Posterior vena cava (tissue), 2 donors: ENCODE measurements around the gene KLHL29. TPM values are rescaled to one million over a fixed set of nuclear protein-coding genes. Genes with fewer than 3 reads are reported as not detected.

ENCODE experiments used
- DNase-seq: peaks from one replicate; pipeline ENCODE4 v3.0.0-alpha.2; 2020; ENCODE audit warnings: low spot score
- intact Hi-C, 2 donors: fragments of 100-400 bp; cut with DNase I; formaldehyde crosslinking; loops; one replicate each; pipeline versions ENCODE4 v1.14.1 to v1.14.2; 2022 to 2023
- total RNA-seq, 2 donors: library from RNA; stranded (reverse); fragmentation: NEBNext Ultra II Directional; extraction: Animal tissue kit (Norgen Biotek cat#: 25700); gene quantifications; one replicate each; pipeline ENCODE4 v1.2.1, GENCODE V29; 2021
- donor health status: DM: yes; HTN: yes; CAD: no.
- donor health status: DM: yes; HTN: yes; CAD: no.

Gene KLHL29
- total RNA-seq, 2 donors from 2014 or later: 9.9 to 10.6 TPM

- intact Hi-C loops: no loop called here
- no peak for DNase-seq
These were observed 251.4 kb downstream of the KLHL29 start for GRCh38 chr2:23636426-23636825.

GRCh38 chr2:23637011-23637778 lies 252.2 kb downstream of the KLHL29 start:
- intact Hi-C loops: no loop called here
- DNase-seq: no peak

- DNase-seq: no peak
- intact Hi-C loops: no loop called here
These were observed 254.5 kb downstream of the KLHL29 start for GRCh38 chr2:23639406-23639982.

- intact Hi-C loops: no loop called here
- DNase-seq: no peak
These were observed 255.7 kb downstream of the KLHL29 start for GRCh38 chr2:23640711-23641110.

- no peak for DNase-seq
- intact Hi-C loops: no loop called here
These were observed 257.5 kb downstream of the KLHL29 start for GRCh38 chr2:23642516-23642915.

GRCh38 chr2:23645230-23645808 lies 260.3 kb downstream of the KLHL29 start:
- intact Hi-C loops: no loop called here

GRCh38 chr2:23647563-23647962 lies 262.6 kb downstream of the KLHL29 start:
- DNase-seq: no peak
- intact Hi-C loops: no loop called here

More at GRCh38 chr2:23645230-23645808, 260.3 kb downstream of the KLHL29 start:
- no peak for DNase-seq

GRCh38 chr2:23649303-23649702 lies 264.3 kb downstream of the KLHL29 start:
- no peak for DNase-seq
- intact Hi-C loops: no loop called here

- intact Hi-C loops: no loop called here
- no peak for DNase-seq
These were observed 264.8 kb downstream of the KLHL29 start for GRCh38 chr2:23649819-23650218.

GRCh38 chr2:23651187-23652080 lies 266.5 kb downstream of the KLHL29 start:
- intact Hi-C loops: no loop called here
- DNase-seq: no peak

GRCh38 chr2:23653326-23653725 lies 268.3 kb downstream of the KLHL29 start:
- intact Hi-C loops: no loop called here
- DNase-seq: no peak

- DNase-seq: no peak
- intact Hi-C loops: no loop called here
These were observed 269.8 kb downstream of the KLHL29 start for GRCh38 chr2:23654756-23655155.

- intact Hi-C loops: no loop called here
- no peak for DNase-seq
These were observed 271.1 kb downstream of the KLHL29 start for GRCh38 chr2:23655934-23656596.

GRCh38 chr2:23656597-23656973 lies 271.6 kb downstream of the KLHL29 start:
- intact Hi-C loops: no loop called here
- DNase-seq: no peak

- intact Hi-C loops: no loop called here
- DNase-seq: no peak
These were observed 272.4 kb downstream of the KLHL29 start for GRCh38 chr2:23657371-23657770.

- intact Hi-C loops: no loop called here
- DNase-seq: no peak
These were observed 273.0 kb downstream of the KLHL29 start for GRCh38 chr2:23657934-23658333.

- no peak for DNase-seq
- intact Hi-C loops: no loop called here
These were observed 273.5 kb downstream of the KLHL29 start for GRCh38 chr2:23658466-23658942.

GRCh38 chr2:23659328-23659727 lies 274.3 kb downstream of the KLHL29 start:
- DNase-seq: no peak
- intact Hi-C loops: no loop called here

GRCh38 chr2:23659773-23660172 lies 274.8 kb downstream of the KLHL29 start:
- intact Hi-C loops: no loop called here

More at GRCh38 chr2:23659773-23660172, 274.8 kb downstream of the KLHL29 start:
- DNase-seq: no peak
